Measurements from ENCODE around the gene OLFM1.

- TF ChIP-seq CTCF (IDR thresholded peaks at IDR 0.05; ENCODE audit: low read depth, low read length, missing input control) (no peak), TAF1 (conservative IDR thresholded peaks at IDR 0.05) (no peak), RXRA (IDR thresholded peaks at IDR 0.05) (no peak), GABPA (IDR thresholded peaks at IDR 0.05 in 1 of 2, conservative IDR thresholded peaks at IDR 0.05 in 1 of 2) (no peak), JUND (IDR thresholded peaks at IDR 0.05) (no peak), ZBTB33 (IDR thresholded peaks at IDR 0.05) (no peak), SP1 (IDR thresholded peaks at IDR 0.05) (no peak)
Measured at GRCh38 chr9:135060461-135061116, 26.9 kb upstream of the OLFM1 start.

Measured in liver (tissue), 3 donors.